DMS153 treated with DMSO at 0.1 percent for 48 hours (cell line): Measurements from ENCODE around the gene CD109.
"Not testable (repeated sequence)": the region's sequence is repeated elsewhere in the genome, so short reads cannot be mapped to it uniquely, and the experiment has no call there.

Experiments
- DNase-seq: peaks from one replicate; lab custom pipeline; 2025; ENCODE audit not compliant: unreplicated experiment; lab: John Stamatoyannopoulos, UW

Gene CD109

GRCh38 chr6:73782911-73783310 lies 86.9 kb downstream of the CD109 start:
- DNase-seq: no peak

GRCh38 chr6:73784726-73785505 lies 88.9 kb downstream of the CD109 start:
- no peak for DNase-seq

GRCh38 chr6:73790574-73790973 lies 94.6 kb downstream of the CD109 start:
- no peak for DNase-seq

- DNase-seq: no peak
Measured at GRCh38 chr6:73791336-73791735, 95.3 kb downstream of the CD109 start.

DNA sequence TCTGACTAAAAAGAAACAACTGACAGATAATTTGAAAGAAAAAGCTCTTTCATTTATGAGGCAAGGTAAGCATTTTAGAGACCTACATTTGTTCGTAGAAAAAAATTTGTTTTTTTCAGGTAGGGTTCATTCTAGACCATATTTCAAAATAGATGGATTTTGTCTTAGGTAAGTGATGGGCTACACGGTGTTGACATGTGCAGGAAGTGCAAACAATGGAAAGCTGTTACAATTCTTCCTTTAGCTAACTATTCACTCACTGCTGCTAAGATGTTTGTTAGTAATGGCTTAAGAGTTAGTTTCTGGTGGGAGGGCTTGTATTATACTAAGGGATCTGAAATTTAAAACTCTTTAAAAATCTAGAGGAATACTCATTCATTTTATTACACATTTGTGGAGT lies 96.7 kb downstream of the CD109 start:
- no peak for DNase-seq

DNA sequence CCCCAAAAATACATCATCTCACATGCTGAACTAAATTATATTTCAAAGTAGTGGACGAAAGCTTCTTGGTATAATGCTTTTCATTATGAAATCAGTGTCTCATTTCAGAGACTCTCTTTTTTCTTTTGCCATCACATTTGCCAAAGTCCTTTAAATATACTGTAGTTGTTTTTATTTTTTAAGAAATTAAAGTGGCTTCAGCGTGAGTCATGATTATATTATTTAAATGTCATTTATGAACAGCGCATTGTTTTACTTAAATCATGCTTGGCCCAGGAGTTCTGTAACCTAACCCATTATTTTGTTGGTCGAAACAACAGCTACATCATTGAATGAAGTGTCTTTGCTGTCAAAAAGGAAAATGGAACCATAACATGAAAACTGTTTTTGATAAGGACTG lies 100.9 kb downstream of the CD109 start:
- no peak for DNase-seq

- no peak for DNase-seq
Measured at GRCh38 chr6:73797861-73798260, 101.9 kb downstream of the CD109 start.

GRCh38 chr6:73798592-73798991 lies 102.6 kb downstream of the CD109 start:
- DNase-seq: no peak

GRCh38 chr6:73800997-73801396 lies 105.0 kb downstream of the CD109 start:
- no peak for DNase-seq

- DNase-seq: no peak
Measured at GRCh38 chr6:73801652-73802268, 105.8 kb downstream of the CD109 start.

- DNase-seq: no peak
Measured at GRCh38 chr6:73802366-73802765, 106.4 kb downstream of the CD109 start.

- no peak for DNase-seq
Measured at GRCh38 chr6:73803562-73804241, 107.7 kb downstream of the CD109 start.

GRCh38 chr6:73805221-73805620 lies 109.2 kb downstream of the CD109 start:
- not testable (repeated sequence) for DNase-seq

GRCh38 chr6:73805982-73806381 lies 110.0 kb downstream of the CD109 start:
- not testable (repeated sequence) for DNase-seq

DNA sequence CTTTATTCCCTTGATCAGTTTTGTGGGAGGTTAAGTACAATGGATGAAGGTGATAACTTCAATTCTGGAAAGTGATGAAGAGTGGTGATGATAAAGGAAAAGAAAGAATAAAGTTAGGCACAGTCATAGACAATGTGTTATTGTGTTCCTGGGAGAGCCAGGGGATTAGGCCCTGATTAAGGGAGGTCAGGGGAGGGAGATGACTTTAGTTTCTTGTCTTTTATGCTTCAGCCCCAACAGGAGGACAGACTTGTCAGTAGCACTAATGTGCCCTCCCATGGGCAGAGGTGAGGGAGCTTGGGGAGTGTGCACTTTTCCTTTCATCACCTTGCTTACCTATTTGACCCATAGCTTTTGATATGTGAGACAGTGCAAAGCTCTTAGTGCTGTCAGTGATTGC lies 115.7 kb downstream of the CD109 start:
- no peak for DNase-seq

DNA sequence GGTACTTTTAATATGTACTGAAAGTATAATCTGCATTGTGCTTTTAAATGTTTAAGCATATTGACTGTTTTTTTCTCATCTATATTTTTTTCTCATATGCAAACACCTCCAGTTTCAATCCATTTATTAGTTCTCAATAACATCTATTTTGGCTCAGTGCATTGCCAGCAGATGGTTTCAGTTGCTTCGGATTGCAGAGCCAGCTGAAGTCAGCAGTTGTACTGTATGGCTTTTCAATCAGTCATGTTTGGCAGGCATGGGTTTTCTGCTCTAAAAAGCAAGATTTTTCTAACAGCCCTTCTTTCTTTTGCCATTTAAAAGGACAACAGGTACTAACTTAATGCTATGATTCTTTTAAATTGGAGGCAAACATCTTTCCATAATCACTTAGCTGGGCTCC lies 121.2 kb downstream of the CD109 start:
- no peak for DNase-seq

- DNase-seq: peak; percentile 74
Measured at GRCh38 chr6:73823046-73823735, 127.2 kb downstream of the CD109 start.

DNA sequence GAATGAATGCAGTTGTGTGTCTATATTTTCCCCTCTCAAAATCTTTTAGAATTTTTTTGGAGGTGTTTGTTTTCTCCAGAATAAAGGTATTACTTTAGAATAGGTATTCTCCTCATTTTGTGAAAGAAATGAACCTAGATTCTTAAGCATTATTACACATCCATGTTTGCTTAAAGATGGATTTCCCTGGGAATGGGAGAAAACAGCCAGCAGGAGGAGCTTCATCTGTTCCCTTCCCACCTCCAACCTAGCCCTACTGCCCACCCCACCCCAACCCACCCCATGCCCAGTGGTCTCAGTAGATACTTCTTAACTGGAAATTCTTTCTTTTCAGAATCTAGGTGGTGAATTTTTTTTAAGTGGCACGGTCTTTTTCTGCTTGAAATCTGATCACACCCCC lies 127.8 kb downstream of the CD109 start:
- no peak for DNase-seq

DNA sequence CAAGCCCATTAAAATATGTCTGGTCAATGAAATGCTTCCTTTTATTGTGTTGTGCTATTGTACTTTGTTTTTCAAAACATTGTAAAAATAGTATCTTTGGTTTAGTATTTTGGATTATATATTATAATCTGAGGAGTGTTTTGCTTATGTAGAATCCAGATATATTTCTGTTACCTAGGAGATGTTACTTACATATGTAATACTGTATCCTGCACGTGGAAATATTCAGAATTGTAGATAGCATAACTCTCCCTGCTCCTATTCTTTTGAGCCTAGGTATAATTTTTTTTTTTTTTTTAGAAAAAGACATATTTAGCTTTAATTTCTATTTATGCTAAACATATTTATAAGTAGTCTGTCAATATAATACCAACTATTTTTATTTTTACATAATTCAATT lies 130.6 kb downstream of the CD109 start:
- no peak for DNase-seq

DNA sequence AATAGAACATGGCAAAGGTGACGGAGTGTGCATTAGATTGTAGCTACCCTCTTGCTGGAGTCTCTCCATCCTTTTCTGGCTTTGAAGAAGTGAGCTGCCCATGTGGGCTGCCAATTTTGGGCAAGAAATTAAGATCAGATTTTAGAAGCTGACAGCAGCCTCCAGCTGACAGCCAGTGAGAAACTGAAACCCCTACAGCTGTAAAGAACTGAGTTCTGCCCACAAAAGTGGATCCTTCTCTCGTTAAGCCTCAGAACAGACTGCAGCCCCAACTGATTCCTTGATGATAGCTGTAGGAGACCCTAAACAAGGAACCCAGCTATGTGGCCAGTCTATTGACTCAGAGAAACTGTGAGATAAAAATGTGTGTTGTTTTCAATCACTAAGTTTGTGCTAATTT lies 134.1 kb downstream of the CD109 start:
- no peak for DNase-seq

DNA sequence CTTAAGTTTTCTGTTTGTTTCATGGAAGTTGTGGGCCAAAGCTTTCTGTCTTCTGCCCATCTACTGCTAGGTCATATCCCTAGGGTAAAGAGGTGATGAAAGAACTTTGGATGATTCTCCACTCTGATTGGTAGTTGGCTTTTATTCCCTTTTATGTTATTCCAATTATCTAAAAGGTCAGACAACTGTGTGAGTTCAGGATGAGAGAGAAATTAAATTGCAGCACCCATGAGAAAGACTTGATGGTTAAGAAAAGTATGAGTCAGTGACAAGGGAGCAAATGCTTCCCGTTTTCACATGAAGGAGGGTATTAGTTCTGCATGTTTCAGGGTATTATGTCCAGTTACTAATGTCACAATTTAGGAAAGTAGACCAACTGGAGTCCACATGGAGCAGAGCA lies 136.3 kb downstream of the CD109 start:
- no peak for DNase-seq

DNA sequence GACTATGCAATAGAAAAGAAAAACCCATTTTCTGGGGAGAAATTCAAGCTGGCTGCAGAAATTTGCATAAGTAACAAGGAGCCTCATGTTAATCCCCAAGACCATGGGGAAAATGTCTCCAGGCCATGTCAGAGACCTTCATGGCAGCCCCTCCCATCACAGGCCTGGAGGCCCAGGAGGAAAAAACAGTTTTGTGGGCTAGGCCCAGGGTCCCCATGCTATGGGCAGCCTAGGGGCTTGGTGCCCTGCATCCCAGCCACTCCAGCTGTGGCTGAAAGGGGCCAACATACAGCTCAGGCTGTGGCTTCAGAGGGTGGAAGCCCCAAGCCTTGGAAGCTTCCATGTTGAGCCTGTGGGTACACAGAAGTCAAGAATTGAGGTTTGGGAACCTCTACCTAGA lies 148.7 kb downstream of the CD109 start:
- DNase-seq: not testable (repeated sequence)
